C1 segment of cervical spinal cord (tissue), 14 donors: ENCODE results near the gene CNGB1.
"Not testable (repeated sequence)": the region's sequence is repeated elsewhere in the genome, so short reads cannot be mapped to it uniquely, and the experiment has no call there.

Experiments used
- DNase-seq, 14 donors: peaks; one replicate each; lab custom pipeline; 2025; lab: John Stamatoyannopoulos, UW

The CNGB1 gene

DNA sequence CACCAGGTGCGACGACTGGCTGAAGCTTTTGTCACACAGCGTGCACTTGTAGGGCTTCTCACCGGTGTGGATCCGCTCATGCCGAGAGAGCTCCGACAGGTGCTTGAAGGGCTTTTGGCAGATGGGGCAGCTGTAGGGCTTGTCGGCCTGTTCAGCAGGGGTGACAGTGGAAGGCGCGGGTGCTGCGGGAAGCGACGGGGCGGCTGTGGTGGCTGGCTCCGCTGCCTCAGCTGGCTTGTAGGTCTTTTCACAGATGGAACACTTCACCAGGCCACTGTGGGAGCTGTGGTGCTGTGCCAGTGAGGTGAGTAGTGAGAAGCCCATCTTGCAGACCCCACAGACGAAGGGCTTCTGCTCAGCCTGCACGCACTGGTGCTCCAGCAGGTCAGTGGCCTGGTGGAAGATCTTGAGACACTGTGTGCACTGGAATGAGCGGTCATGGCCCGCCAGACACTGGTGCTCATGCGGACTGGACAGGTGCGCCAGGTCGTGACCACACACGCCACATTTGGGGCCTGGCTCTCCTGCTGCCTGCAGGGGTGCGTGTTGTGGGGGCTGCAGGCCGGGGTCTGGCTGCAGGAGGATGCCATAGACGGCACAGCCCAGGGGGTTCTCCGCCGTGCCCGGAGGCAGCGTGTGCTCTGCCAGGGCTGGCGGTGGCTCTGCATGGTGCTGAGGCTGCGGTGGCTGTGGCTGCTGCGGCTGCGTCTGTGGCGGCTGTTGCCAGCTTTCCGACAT is 26.8 kb upstream of the CNGB1 start:
- DNase-seq: no peak

DNA sequence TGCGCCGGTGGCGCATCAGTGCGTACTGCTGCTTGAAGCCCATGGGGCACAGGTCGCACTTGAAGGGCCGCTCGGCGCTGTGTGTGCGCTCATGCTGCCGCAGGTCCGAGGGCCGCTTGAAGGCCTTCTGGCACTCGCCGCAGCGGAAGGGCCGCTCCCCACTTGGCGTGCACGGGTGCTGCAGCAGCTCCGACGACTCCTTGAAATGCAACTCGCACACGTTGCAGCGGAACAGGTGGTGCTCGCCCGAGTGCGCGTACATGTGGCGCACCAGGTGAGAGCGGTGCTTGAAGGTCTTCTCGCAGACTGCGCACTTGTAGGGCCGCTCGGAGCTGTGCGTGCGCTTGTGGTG is 26.2 kb upstream of the CNGB1 start:
- no peak for DNase-seq

DNA sequence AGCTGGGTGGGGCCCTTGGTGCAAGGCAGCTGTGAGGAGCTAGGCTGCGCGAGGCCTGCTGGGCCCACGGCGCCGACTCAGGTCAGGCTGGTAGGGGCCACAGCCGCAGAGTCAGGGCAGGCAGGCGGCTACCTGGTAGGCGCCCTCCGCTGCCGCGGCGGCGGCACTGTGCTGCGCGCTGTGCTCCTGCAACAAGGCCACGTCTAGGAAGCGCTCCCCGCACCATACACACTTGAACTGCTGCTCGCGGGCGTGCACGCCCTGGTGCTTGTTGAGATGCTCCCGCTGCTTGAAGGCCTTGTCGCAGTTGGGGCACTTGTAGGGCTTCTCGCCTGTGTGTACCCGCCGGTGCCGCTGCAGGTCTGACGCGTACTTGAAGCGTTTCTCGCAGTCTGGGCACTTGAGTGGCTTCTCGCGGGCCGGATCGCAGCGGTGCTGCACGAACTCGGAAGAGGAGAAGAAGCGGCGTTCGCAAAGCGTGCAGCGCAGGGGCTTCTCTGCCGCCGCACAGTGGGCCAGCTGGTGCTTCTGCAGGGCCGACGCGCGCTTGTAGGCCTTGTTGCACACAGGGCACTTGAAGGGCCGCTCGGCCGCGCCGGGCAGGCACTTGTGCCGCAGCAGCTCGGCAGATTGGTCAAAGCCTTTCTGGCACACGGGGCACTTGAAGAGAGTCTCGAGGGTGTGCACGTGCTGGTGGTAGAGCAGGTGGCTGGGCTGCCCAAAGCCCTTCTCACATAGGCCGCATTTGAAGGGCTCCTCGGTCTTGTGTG is 25.7 kb upstream of the CNGB1 start:
- no peak for DNase-seq

- DNase-seq: no peak
Observed at GRCh38 chr16:57995721-57996405, 24.9 kb upstream of the CNGB1 start.

DNA sequence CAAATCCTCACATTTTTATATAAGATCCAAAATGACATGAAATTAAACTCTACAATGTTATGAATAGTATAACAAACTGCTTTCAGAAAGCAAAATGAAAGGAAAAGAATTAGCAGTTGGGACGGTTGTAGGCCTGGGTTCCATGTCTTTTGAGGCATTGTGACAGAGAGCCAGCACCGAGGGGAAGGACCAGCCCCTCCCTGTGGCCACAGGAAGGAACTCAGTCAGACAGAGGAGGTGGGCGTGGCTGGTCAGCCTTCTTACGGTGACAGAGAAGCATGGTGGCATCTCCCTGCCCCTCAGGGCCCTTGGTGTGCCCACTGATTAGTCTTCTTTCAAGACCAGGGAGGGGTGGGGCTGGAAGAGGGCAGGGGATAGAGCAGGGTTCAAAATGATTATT is 23.9 kb upstream of the CNGB1 start:
- DNase-seq: peak in 1 of 14 donors; percentile 7

DNA sequence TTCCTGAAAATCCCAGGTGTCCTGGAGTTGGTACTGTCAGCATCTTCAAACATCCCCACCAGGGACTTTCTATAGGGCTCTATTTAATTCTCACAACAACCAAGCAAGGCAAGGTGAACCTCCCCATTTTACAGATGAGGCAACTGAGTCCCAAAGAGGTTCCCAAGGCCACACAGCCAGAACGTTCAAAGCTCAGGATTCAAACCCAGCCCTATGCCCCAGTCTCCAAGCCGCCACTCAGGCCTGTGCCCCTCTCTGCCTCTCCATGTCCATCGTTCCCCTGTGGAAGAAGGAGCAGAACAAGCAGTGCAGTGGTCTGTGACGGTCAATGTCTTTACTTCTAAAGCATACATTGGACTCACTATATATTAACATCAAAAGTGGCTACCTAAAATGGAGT is 23.4 kb upstream of the CNGB1 start:
- DNase-seq: no peak

DNA sequence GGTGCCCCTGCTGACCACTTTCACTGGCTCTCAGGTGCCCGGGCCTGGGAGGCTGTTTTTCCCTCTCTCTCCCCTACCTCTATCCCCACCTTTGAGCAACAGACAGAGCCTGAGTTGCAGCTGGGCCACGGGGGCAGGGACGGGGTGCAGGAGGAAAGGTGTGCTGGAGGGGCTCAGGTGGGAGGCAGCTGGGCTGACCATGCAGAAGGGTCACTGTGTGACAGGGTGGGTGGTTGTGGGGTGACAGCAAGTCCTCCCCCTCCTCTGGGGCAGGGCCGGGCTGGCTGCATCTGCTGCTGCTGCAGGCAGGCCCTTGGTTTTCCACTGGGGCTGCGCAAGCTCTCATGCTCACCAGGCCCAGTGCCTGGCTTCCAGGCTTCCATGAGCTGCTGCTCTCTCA is 23.0 kb upstream of the CNGB1 start:
- DNase-seq: no peak

DNA sequence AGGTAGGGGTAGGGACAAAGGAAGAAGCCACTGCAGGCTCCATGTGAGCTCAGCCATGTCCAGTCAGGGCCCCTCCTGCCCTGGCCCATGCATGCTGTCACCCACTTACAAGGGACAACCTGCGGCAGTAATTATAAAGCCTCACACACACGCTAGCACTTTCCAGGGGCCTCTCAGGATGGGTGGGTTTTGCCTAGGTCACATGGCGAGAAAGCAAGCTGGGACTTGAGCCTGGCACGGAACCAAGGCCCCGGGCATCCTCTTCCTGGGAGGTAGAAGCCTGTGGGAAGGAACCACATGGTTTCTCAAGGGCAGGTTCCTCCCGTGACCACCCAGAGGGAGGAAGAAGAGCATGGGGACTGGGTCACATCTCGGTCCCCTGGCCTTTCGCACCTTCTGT is 22.5 kb upstream of the CNGB1 start:
- no peak for DNase-seq

- no peak for DNase-seq
Observed at GRCh38 chr16:57992084-57992483, 21.2 kb upstream of the CNGB1 start.

GRCh38 chr16:57991551-57992059 is 20.7 kb upstream of the CNGB1 start:
- no peak for DNase-seq

- DNase-seq: peak in 7 of 14 donors; percentile 6 to 42 (median 32)
Observed at GRCh38 chr16:57988929-57989328, 18.0 kb upstream of the CNGB1 start.

- no peak for DNase-seq
Observed at GRCh38 chr16:57987441-57988177, 16.7 kb upstream of the CNGB1 start.

DNA sequence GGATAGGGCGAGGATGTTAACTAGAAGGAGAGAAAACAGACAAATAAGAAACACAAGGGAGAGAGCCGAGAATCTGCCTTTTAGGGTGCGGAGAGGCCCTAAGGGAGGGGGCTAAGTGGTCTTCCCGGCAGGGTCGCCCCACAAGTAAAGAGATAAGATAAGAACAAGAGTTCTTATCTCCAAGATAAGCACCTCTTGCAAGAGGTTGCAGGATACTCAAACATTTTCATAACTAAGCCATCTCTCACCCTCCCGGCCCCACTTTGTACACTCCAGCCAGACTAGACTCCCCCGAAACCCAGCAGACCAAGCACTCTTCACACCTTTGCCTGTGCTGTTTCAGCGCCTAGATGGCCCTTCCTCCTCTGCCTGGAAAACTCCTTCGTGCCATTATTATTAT is 15.3 kb upstream of the CNGB1 start:
- DNase-seq: no peak

GRCh38 chr16:57985204-57986181 is 14.6 kb upstream of the CNGB1 start:
- DNase-seq: no peak

DNA sequence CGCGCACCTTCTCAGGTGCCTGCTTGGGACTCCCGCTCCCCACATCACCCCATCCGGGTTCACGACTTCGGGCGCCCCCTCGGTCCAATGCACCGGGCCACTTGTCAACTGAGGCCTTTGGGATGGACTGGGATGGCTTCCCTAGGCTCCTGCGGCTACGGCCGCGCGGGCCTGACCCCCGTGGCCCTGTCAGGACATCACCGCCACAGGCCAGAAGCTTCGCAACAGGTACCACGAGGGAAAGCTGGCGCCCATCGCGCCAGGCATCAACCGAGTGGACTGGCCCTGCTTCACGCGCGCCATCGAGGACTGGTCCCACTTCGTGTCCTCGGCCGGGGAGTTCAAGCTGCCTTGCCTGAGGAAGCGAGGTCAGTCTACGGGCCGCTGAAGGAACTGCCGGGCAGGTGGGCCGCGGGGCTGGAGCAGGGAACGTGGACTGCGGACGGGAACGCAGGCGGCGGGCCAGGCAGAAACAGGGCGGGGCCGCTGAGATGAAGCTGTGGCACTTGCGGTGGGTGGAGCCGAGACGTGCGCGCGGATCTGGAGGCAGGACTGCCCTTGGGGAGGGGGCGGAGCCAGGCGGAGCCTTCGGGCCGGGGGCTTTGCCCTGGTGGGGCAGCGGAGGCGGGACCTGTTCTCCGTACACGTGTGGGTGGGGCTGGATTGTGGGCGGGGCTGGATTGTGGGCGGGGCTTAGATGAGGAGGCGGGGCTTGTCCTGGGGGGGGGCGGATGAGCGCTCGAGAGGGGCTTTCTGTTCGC is 13.7 kb upstream of the CNGB1 start:
- DNase-seq: peak in 2 of 14 donors; percentile 7 to 18

DNA sequence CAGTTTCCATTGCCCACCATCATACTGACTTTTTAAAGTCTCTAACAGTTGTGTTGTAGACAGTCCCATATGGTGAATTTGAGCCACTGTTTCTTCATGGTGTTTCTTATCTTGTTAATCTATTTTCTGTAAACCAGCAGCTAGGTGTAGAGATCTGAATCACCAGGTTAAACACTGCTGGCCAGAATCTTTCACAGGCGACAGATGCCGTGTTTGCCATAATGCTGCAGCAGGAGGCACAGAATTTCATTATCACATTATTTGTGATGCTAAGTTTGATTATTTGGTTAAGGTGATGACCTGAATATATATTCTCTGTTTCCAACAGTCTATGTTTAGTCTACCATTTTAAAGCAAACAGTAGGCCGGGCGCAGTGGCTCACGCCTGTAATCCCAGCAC is 11.5 kb upstream of the CNGB1 start:
- DNase-seq: no peak

GRCh38 chr16:57981636-57982035 is 10.7 kb upstream of the CNGB1 start:
- no peak for DNase-seq

DNA sequence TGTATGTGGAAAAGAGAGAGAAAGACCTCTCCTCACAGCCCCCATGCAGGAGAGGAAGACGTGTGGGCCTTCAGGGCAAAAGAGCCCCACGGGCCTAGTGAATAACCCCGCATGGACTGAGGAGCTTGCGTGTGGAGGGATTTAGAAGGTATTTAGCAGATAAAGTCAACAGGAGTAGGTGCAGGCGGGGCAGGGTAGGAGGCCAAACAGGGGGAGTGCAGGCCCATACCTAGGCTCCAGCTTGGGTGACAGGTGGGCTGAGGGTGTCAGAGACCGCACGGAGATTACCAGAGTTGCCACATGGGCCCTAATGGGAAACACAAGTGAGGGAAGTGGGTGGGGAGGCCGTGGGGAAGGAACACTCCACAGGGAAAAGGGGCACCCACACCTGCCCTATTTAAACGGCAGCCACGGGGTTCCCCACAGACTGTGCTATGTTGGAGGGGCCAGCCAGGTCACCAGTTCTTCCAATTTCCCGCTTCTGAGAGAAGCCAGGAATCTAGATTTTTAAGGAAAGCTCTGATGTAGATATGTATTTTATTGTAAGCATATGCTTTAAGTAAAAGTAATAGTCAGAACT is 8.2 kb upstream of the CNGB1 start:
- no peak for DNase-seq

- DNase-seq: not testable (repeated sequence)
Observed at GRCh38 chr16:57978070-57978465, 7.1 kb upstream of the CNGB1 start.
